Esophagus muscularis mucosa (tissue), 3 donors: ENCODE data around the gene MRPS26.

Experiments
- CTCF ChIP-seq, 3 experiments: fragments of 200-600 bp in 2 of 3; fragments of 450-650 bp in 1 of 3; sonication (generic) in 2 of 3; IDR thresholded peaks; one replicate each; pipeline ENCODE4 v1.5.1; 2017 to 2019; ENCODE audit warnings: antibody characterized with exemption in 3 of 3, mild to moderate bottlenecking in 2 of 3, moderate library complexity in 1 of 3
- POLR2A ChIP-seq: fragments of 450-650 bp; IDR thresholded peaks from one replicate; pipeline ENCODE4 v1.6.1; 2017; ENCODE audit warnings: antibody characterized with exemption, moderate library complexity, mild to moderate bottlenecking, low read depth
- POLR2AphosphoS5 ChIP-seq, 2 donors: sonication (generic); formaldehyde crosslinking; IDR thresholded peaks; one replicate each; pipeline ENCODE4 v1.6.1; 2017; ENCODE audit warnings: antibody characterized with exemption in 2 of 2

GRCh38 chr20:3037654-3038053, 8.2 kb upstream of the MRPS26 start:
- TF ChIP-seq POLR2AphosphoS5 (IDR thresholded peaks at IDR 0.05) (no peak), POLR2A (no peak), CTCF (IDR thresholded peaks at IDR 0.05) (no peak)
